OCI-M2 (cell line): ENCODE results near the gene QRICH1.

Experiments
- DNase-seq: peaks from one replicate; lab custom pipeline; 2025; ENCODE audit not compliant: unreplicated experiment; lab: John Stamatoyannopoulos, UW

The QRICH1 gene

GRCh38 chr3:49120096-49120437 lies 26.2 kb upstream of the QRICH1 start:
- DNase-seq: no peak

- no peak for DNase-seq
Observed at GRCh38 chr3:49119439-49119838, 25.6 kb upstream of the QRICH1 start.

GRCh38 chr3:49119036-49119435 lies 25.2 kb upstream of the QRICH1 start:
- no peak for DNase-seq

GRCh38 chr3:49112262-49112661 lies 18.4 kb upstream of the QRICH1 start:
- DNase-seq: no peak

GRCh38 chr3:49111347-49111746 lies 17.5 kb upstream of the QRICH1 start:
- DNase-seq: no peak

- no peak for DNase-seq
Observed at GRCh38 chr3:49110780-49111179, 16.9 kb upstream of the QRICH1 start.

GRCh38 chr3:49108346-49108745 lies 14.5 kb upstream of the QRICH1 start:
- no peak for DNase-seq

- peak; percentile 63 for DNase-seq
Observed at GRCh38 chr3:49104427-49105291, 10.8 kb upstream of the QRICH1 start, which contains the start of gene QARS1. TSS of gene QARS1 (minus strand) at chr3:49104757. CDS start at chr3:49104733, 24 bp downstream.

GRCh38 chr3:49104052-49104426 lies 10.2 kb upstream of the QRICH1 start:
- DNase-seq: no peak

GRCh38 chr3:49100046-49100615 lies 6.3 kb upstream of the QRICH1 start:
- no peak for DNase-seq

GRCh38 chr3:49098910-49099630 lies 5.2 kb upstream of the QRICH1 start:
- DNase-seq: no peak

GRCh38 chr3:49098429-49098828 lies 4.6 kb upstream of the QRICH1 start:
- no peak for DNase-seq

- DNase-seq: no peak
Observed at GRCh38 chr3:49092938-49093852, 676 bp downstream of the QRICH1 start.

GRCh38 chr3:49081429-49081828 lies 12.4 kb downstream of the QRICH1 start:
- no peak for DNase-seq

- DNase-seq: no peak
Observed at GRCh38 chr3:49079270-49079669, 14.6 kb downstream of the QRICH1 start.

GRCh38 chr3:49076646-49077045 lies 17.2 kb downstream of the QRICH1 start:
- no peak for DNase-seq

GRCh38 chr3:49076116-49076515 lies 17.8 kb downstream of the QRICH1 start:
- DNase-seq: no peak

- DNase-seq: no peak
Observed at GRCh38 chr3:49058011-49058410, 35.9 kb downstream of the QRICH1 start.

GRCh38 chr3:49057268-49057667 lies 36.6 kb downstream of the QRICH1 start:
- no peak for DNase-seq

GRCh38 chr3:49054344-49054862 lies 39.5 kb downstream of the QRICH1 start:
- no peak for DNase-seq

- DNase-seq: no peak
Observed at GRCh38 chr3:49053543-49053942, 40.3 kb downstream of the QRICH1 start.
